HepG2 (cell line): Measurements from ENCODE around the gene AUH.

Experiments used
- EZH2 ChIP-seq: conservative IDR thresholded peaks from 2 replicates; pipeline ENCODE4 v1.6.1; 2012; ENCODE audit warnings: mild to moderate bottlenecking, low read depth, low read length, moderate library complexity
- TF ChIP-seq, protein P1 (sequence below): sonication (generic); formaldehyde crosslinking; conservative IDR thresholded peaks from 2 replicates; pipeline ENCODE4 v1.5.0; 2020; ENCODE audit warnings: missing genetic modification reagents
- TF ChIP-seq, protein P2 (sequence below): sonication (generic); formaldehyde crosslinking; IDR thresholded peaks from 2 replicates; pipeline ENCODE4 v1.8.0; 2022; ENCODE audit warnings: mild to moderate bottlenecking, missing genetic modification reagents, moderate library complexity

- TF ChIP-seq, protein P1, sequence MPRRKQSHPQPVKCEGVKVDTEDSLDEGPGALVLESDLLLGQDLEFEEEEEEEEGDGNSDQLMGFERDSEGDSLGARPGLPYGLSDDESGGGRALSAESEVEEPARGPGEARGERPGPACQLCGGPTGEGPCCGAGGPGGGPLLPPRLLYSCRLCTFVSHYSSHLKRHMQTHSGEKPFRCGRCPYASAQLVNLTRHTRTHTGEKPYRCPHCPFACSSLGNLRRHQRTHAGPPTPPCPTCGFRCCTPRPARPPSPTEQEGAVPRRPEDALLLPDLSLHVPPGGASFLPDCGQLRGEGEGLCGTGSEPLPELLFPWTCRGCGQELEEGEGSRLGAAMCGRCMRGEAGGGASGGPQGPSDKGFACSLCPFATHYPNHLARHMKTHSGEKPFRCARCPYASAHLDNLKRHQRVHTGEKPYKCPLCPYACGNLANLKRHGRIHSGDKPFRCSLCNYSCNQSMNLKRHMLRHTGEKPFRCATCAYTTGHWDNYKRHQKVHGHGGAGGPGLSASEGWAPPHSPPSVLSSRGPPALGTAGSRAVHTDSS (CRISPR knock-in tag), result no peak
- TF ChIP-seq EZH2, result no peak
- TF ChIP-seq, protein P2, sequence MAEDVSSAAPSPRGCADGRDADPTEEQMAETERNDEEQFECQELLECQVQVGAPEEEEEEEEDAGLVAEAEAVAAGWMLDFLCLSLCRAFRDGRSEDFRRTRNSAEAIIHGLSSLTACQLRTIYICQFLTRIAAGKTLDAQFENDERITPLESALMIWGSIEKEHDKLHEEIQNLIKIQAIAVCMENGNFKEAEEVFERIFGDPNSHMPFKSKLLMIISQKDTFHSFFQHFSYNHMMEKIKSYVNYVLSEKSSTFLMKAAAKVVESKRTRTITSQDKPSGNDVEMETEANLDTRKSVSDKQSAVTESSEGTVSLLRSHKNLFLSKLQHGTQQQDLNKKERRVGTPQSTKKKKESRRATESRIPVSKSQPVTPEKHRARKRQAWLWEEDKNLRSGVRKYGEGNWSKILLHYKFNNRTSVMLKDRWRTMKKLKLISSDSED, result no peak
Measured at GRCh38 chr9:91398926-91399325, 37.2 kb upstream of the AUH start.
